HG02798 (cell line): ENCODE data around the gene GADL1.

Experiments
- ATAC-seq: cut with Tn5 transposase; IDR thresholded peaks from one replicate; pipeline ENCODE4 v1.9.1; 2021; ENCODE audit warnings: mild to moderate bottlenecking; ENCODE audit not compliant: unreplicated experiment, poor library complexity

The GADL1 gene

GRCh38 chr3:30813734-30814133 is 80.7 kb downstream of the GADL1 start:
- no peak for ATAC-seq

GRCh38 chr3:30811151-30811795 is 83.2 kb downstream of the GADL1 start:
- no peak for ATAC-seq

- ATAC-seq: no peak
Observed at GRCh38 chr3:30810625-30811024, 83.8 kb downstream of the GADL1 start.

- no peak for ATAC-seq
Observed at GRCh38 chr3:30805695-30806094, 88.8 kb downstream of the GADL1 start.

- no peak for ATAC-seq
Observed at GRCh38 chr3:30804984-30805383, 89.5 kb downstream of the GADL1 start.

- no peak for ATAC-seq
Observed at GRCh38 chr3:30795176-30795575, 99.3 kb downstream of the GADL1 start.

- no peak for ATAC-seq
Observed at GRCh38 chr3:30793740-30794139, 100.7 kb downstream of the GADL1 start.

GRCh38 chr3:30790150-30790549 is 104.3 kb downstream of the GADL1 start:
- no peak for ATAC-seq

GRCh38 chr3:30786365-30786764 is 108.1 kb downstream of the GADL1 start:
- no peak for ATAC-seq

- no peak for ATAC-seq
Observed at GRCh38 chr3:30779686-30780287, 114.7 kb downstream of the GADL1 start.

GRCh38 chr3:30778933-30779332 is 115.5 kb downstream of the GADL1 start:
- ATAC-seq: no peak

- ATAC-seq: no peak
Observed at GRCh38 chr3:30777426-30778113, 116.9 kb downstream of the GADL1 start.

GRCh38 chr3:30776186-30776815 is 118.2 kb downstream of the GADL1 start:
- no peak for ATAC-seq

- no peak for ATAC-seq
Observed at GRCh38 chr3:30775040-30775439, 119.4 kb downstream of the GADL1 start.

- ATAC-seq: no peak
Observed at GRCh38 chr3:30774062-30774461, 120.4 kb downstream of the GADL1 start.

GRCh38 chr3:30770387-30770786 is 124.1 kb downstream of the GADL1 start:
- ATAC-seq: no peak

- ATAC-seq: peak; percentile 67
Observed at GRCh38 chr3:30768703-30769550, 125.5 kb downstream of the GADL1 start.

- ATAC-seq: no peak
Observed at GRCh38 chr3:30768046-30768445, 126.4 kb downstream of the GADL1 start.

- ATAC-seq: no peak
Observed at GRCh38 chr3:30766522-30766921, 127.9 kb downstream of the GADL1 start.

- no peak for ATAC-seq
Observed at GRCh38 chr3:30764891-30765290, 129.6 kb downstream of the GADL1 start.
